BJ (cell line): Measurements from ENCODE around the gene ANKRD50. TPM values are rescaled to one million over a fixed set of nuclear protein-coding genes. Genes with fewer than 3 reads are reported as not detected.

ENCODE experiments used
- CTCF ChIA-PET: fragments of 350-600 bp; formaldehyde crosslinking; extraction: SDS; loops from one replicate; lab custom pipeline; 2021; ENCODE audit warnings: antibody characterized with exemption, inconsistent platforms; lab: Yijun Ruan, JAX
- POLR2A ChIA-PET: fragments of 300-600 bp; sonication (Branson Sonifier 250); formaldehyde crosslinking; extraction: SDS; loops from one replicate; lab custom pipeline; 2021; ENCODE audit warnings: antibody characterized with exemption; lab: Charles Lee
- DNase-seq: peaks from one replicate; pipeline ENCODE4 v3.0.0-alpha.2; 2011; ENCODE audit warnings: low read depth
- H3K27me3 ChIP-seq: 2 replicates; pipeline ENCODE4 v1.6.0; 2011; ENCODE audit warnings: low read length; ENCODE audit not compliant: control insufficient read depth, insufficient read depth
- H3K36me3 ChIP-seq: 2 replicates; pipeline ENCODE4 v1.5.1; 2011; ENCODE audit warnings: low read length; ENCODE audit not compliant: control insufficient read depth, insufficient read depth
- H3K4me3 ChIP-seq: 2 replicates; pipeline ENCODE4 v1.5.1; 2011; ENCODE audit warnings: low read depth, mild to moderate bottlenecking, control low read depth, low read length
- polyA minus RNA-seq: library from RNA; depleted of rRNA, polyadenylated mRNA; stranded (reverse); fragments of >200 nt; gene quantifications from 2 replicates; pipeline ENCODE4 v1.2.3, GENCODE V29; 2011; rRNA and poly(A)+ RNA removed
- polyA plus RNA-seq: library from polyadenylated mRNA; depleted of rRNA; stranded (reverse); fragments of >200 nt; gene quantifications from 2 replicates; pipeline ENCODE4 v1.2.3, GENCODE V29; 2011; rRNA removed
- TF ChIP-seq, protein P1 (sequence below): IDR thresholded peaks from 2 replicates; pipeline ENCODE4 v1.5.1; 2011; ENCODE audit warnings: low read depth, mild to moderate bottlenecking, control low read depth, inconsistent platforms, low read length, moderate library complexity; ENCODE audit not compliant: insufficient read depth

ANKRD50 gene, protein sequence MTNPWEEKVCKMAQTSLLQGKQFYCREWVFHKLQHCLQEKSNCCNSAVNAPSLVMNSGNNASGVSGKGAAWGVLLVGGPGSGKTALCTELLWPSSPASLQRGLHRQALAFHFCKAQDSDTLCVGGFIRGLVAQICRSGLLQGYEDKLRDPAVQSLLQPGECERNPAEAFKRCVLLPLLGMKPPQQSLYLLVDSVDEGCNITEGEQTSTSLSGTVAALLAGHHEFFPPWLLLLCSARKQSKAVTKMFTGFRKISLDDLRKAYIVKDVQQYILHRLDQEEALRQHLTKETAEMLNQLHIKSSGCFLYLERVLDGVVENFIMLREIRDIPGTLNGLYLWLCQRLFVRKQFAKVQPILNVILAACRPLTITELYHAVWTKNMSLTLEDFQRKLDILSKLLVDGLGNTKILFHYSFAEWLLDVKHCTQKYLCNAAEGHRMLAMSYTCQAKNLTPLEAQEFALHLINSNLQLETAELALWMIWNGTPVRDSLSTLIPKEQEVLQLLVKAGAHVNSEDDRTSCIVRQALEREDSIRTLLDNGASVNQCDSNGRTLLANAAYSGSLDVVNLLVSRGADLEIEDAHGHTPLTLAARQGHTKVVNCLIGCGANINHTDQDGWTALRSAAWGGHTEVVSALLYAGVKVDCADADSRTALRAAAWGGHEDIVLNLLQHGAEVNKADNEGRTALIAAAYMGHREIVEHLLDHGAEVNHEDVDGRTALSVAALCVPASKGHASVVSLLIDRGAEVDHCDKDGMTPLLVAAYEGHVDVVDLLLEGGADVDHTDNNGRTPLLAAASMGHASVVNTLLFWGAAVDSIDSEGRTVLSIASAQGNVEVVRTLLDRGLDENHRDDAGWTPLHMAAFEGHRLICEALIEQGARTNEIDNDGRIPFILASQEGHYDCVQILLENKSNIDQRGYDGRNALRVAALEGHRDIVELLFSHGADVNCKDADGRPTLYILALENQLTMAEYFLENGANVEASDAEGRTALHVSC (N-terminal part only)
- polyA plus RNA-seq (6.5 and 14.5 TPM in 2 replicates), polyA minus RNA-seq (26.5 and 28.1 TPM in 2 replicates)

DNA sequence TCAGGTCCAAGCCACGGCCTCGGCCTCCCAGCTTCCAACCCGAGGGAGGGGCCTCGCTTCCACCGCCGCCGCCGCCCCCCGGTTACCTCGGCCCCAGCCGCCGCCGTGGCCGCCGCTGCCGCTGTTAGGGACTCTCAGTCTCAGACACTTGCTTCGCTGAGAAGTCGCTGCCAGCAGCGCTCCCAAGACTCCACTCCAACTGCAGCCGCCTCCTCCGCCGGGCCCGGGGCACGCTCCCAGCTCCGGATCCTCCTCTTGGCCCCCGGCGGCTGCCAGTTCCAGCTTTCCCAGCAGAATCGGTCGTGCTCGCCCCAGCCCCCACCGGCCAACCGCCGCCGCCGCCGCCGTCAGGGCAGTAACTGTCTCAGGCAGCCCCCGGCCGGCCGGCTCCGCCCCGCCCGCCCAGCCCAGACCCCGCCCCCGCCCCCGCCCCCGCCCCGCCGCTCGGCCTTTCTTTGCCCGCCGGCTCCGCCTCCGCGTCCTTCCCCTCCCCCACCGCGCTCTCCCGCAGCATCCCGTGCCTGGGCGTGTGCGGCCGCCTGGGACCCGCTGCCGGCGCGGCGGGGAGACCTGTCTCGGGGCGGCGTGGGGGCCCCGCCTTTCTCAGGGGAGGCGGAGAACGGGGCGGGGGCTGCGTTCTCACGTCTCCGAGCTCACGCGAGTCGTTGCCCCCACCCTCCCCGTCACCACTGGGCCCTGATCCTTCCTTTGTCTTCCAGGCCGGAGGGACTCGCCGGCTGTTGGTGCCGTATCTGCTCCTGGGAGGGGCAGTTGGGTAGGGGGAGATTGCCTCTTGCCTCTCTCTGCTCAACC is at the start of gene ANKRD50:
ANKRD50 (minus strand) TSS at position 361 of the 813 bp plus-strand sequence. CDS start 2,221 bp downstream, outside the sequence.
- DNase-seq = peak; percentile 62
- Histone ChIP-seq H3K36me3 (no peaks in the 10 kb centered on the region), H3K4me3 (peak within 1 kb of the TSS; percentile 80), H3K27me3 (no peaks in the 10 kb centered on the region)
- TF ChIP-seq, protein P1, sequence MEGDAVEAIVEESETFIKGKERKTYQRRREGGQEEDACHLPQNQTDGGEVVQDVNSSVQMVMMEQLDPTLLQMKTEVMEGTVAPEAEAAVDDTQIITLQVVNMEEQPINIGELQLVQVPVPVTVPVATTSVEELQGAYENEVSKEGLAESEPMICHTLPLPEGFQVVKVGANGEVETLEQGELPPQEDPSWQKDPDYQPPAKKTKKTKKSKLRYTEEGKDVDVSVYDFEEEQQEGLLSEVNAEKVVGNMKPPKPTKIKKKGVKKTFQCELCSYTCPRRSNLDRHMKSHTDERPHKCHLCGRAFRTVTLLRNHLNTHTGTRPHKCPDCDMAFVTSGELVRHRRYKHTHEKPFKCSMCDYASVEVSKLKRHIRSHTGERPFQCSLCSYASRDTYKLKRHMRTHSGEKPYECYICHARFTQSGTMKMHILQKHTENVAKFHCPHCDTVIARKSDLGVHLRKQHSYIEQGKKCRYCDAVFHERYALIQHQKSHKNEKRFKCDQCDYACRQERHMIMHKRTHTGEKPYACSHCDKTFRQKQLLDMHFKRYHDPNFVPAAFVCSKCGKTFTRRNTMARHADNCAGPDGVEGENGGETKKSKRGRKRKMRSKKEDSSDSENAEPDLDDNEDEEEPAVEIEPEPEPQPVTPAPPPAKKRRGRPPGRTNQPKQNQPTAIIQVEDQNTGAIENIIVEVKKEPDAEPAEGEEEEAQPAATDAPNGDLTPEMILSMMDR = no peak
- ChIA-PET POLR2A (no interaction called here), CTCF (interaction anchor here (0.6 to 1.2 kb wide), 2 partner anchors 27 to 165 kb away, joined by 3 read pairs; no protein-coding TSS in a partner anchor)

DNA sequence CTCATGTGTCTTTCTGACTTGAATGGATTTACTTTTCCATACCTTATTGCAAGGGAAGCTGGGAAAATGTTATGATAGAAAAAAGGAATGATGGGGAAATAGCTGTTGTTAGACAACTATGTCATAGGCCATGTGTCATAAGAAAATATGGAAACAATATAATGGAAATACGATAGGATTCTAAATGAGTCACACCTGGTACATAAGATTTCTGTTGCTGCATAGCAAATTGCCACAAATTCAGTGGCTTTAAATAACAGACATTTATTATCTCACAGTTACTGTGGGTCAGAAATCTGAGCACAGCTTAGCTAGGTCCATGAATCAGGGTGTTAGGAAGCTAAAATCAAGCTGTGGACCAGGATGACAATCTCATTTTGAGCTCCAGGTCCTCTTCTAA is 44.6 kb upstream of the ANKRD50 start:
- ChIA-PET CTCF (interaction anchor here (1.1 kb wide), 1 partner anchor 30 kb away, joined by 3 read pairs; no protein-coding TSS in a partner anchor), POLR2A (no interaction called here)
- no peak overlapping the region for H3K4me3 ChIP-seq
- no peaks in the 10 kb centered on the region for H3K36me3 ChIP-seq
- TF ChIP-seq, protein P1 = no peak
- no peaks in the 10 kb centered on the region for H3K27me3 ChIP-seq
- DNase-seq = no peak

DNA sequence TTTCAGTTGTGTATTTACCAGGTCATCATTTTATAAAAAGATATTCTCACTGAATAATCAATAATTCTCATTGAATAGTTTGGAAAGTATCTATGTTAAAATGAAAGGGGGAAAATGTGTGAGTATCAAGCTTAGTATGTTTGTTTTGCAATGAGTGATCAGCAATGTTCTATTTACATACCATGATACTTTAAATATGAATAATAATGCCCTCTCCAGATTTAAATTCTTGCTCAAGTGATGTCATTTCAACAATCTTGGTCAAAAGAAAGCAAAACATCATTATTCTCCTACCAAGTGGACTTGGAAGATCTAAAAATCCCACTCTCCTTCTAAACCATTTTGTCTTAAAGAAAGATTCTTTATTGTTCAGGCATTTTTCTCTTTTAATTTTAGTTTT is 42.1 kb upstream of the ANKRD50 start:
- POLR2A ChIA-PET = no interaction called here
- TF ChIP-seq, protein P1 = no peak
- DNase-seq = no peak
- CTCF ChIA-PET = no interaction called here
- H3K4me3 ChIP-seq = no peak overlapping the region
- H3K36me3 ChIP-seq = no peaks in the 10 kb centered on the region
- H3K27me3 ChIP-seq = no peaks in the 10 kb centered on the region

DNA sequence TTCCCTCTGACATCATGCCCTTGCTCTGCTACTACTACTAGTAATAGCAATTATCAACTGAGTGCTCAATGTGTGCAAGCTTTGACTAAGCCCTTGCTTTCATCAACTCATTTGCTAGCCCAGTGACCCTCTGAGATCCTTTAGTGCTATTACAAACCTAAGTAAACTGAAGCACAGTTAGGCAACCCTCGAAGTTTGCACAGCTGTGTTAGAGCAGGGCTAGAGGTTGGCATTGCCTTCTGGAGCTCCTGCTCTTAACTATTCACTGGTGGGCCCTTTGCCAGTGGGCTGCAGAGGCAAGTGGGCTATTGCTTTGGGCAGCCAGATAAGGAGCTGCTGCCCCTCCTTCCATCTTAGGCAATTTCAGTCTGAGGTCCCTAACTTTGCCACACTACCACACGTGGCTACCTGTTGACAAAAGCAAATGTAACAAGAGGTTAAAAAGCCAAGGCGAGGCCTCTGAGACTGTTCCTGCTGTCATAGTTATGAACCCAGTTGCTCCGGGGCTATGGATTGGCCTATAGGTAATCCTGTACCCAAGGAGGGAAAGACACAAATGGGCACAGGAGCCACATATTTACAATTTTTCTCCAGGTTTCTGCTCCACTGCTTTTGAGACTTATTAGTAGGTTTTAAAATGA is 41.5 kb upstream of the ANKRD50 start:
- TF ChIP-seq, protein P1 = no peak
- Histone ChIP-seq H3K4me3 (no peak overlapping the region), H3K27me3 (no peaks in the 10 kb centered on the region), H3K36me3 (no peaks in the 10 kb centered on the region)
- ChIA-PET POLR2A (no interaction called here), CTCF (no interaction called here)
- DNase-seq = no peak
